ENCODE measurements around the gene CLRN3. TPM values are rescaled to one million over a fixed set of nuclear protein-coding genes. Genes with fewer than 3 reads are reported as not detected.
A peak's percentile ranks its signal among the peaks of the same experiment; 100 is the strongest.

The CLRN3 gene
- total and polyA plus RNA-seq, 12 donors = not detected

GRCh38 chr10:127907411-127908105 is 14.8 kb upstream of the CLRN3 start:
- Histone ChIP-seq H3K27me3 (peaks cover 0 to 6% (median 0%) of the 10 kb centered on the region in 7 donors), H3K4me1 (peaks cover 2 to 56% (median 36%) of the 10 kb centered on the region in 9 donors), H3K27ac (peak overlapping the region; percentile 76 to 96 (median 90)), H3K9me3 (no peaks in the 10 kb centered on the region), H3K36me3 (no peaks in the 10 kb centered on the region), H3K4me3 (peak overlapping the region; percentile 66 to 92 (median 76))
- ATAC-seq (peak; percentile 30 to 65 (median 50)), DNase-seq (peak; percentile 54 to 60)
- WGBS, 2 donors = 2 to 4% methylated on average over 64 to 65 of the region's 65 CpGs
- intact Hi-C loops (cut with DNase I) = loop anchor here in 9 of 10 donors (1.0 to 10.0 kb wide), 7 partner anchors 103 to 247 kb away; no protein-coding TSS in a partner anchor
- peak in 2 of 9 donors; percentile 25 to 28 for TF ChIP-seq CTCF (IDR thresholded peaks at IDR 0.05)

GRCh38 chr10:127906548-127907377 is 14.0 kb upstream of the CLRN3 start, which contains the start of gene PTPRE:
Gene PTPRE, plus strand, starts transcription at chr10:127907103. Its CDS starts 133,779 bp downstream, at chr10:128040882.
- H3K27me3 ChIP-seq = peaks cover 0 to 6% (median 0%) of the 10 kb centered on the region in 7 donors
- 7% methylated on average over 77 to 78 of the region's 78 CpGs for WGBS, 2 donors
- TF ChIP-seq CTCF (IDR thresholded peaks at IDR 0.05) = peak; percentile 62 to 98 (median 81)

GRCh38 chr10:127905848-127906261 is 13.1 kb upstream of the CLRN3 start:
- Histone ChIP-seq H3K36me3 (no peaks in the 10 kb centered on the region), H3K27me3 (peaks cover 0 to 6% (median 0%) of the 10 kb centered on the region in 7 donors), H3K27ac (no peak overlapping the region), H3K9me3 (no peaks in the 10 kb centered on the region), H3K4me1 (peaks cover 2 to 39% (median 28%) of the 10 kb centered on the region in 9 donors), H3K4me3 (no peak overlapping the region)
- no peak for TF ChIP-seq CTCF (IDR thresholded peaks at IDR 0.05)
- intact Hi-C loops (cut with DNase I) = loop anchor here (1.0 to 10.0 kb wide), 8 partner anchors 105 to 249 kb away; no protein-coding TSS in a partner anchor
- ATAC-seq (no peak), DNase-seq (no peak)
- WGBS, 2 donors = 85 to 88% methylated on average over 10 of the region's 10 CpGs

More at GRCh38 chr10:127906548-127907377, 14.0 kb upstream of the CLRN3 start, which contains the start of gene PTPRE:
- no peaks in the 10 kb centered on the region for H3K9me3 ChIP-seq
- intact Hi-C loops (cut with DNase I) = loop anchor here (1.0 to 10.0 kb wide), 8 partner anchors 104 to 248 kb away; no protein-coding TSS in a partner anchor
- H3K36me3 ChIP-seq = no peaks in the 10 kb centered on the region
- DNase-seq (peak; percentile 70 to 83), ATAC-seq (peak; percentile 76 to 92 (median 88))
- peaks cover 2 to 48% (median 33%) of the 10 kb centered on the region in 9 donors for H3K4me1 ChIP-seq
- H3K27ac ChIP-seq = peak within 1 kb of the TSS; percentile 76 to 96 (median 90)
- H3K4me3 ChIP-seq = peak within 1 kb of the TSS; percentile 66 to 92 (median 76)

Measured in heart right ventricle (tissue), 16 donors.